ENCODE data around the gene HJV.
A peak's percentile ranks its signal among the peaks of the same experiment; 100 is the strongest.

The HJV gene

GRCh38 chr1:146020058-146021049 is 1.2 kb downstream of the HJV start:
- no peak for DNase-seq

GRCh38 chr1:146019231-146020057 is 2.1 kb downstream of the HJV start:
- no peak for DNase-seq

- no peak for DNase-seq
These were observed 4.6 kb downstream of the HJV start for GRCh38 chr1:146016891-146017290.

GRCh38 chr1:146013559-146013922 is 8.0 kb downstream of the HJV start:
- DNase-seq = no peak

GRCh38 chr1:146012703-146013558 is 8.6 kb downstream of the HJV start:
- peak; percentile 40 for DNase-seq

DNA sequence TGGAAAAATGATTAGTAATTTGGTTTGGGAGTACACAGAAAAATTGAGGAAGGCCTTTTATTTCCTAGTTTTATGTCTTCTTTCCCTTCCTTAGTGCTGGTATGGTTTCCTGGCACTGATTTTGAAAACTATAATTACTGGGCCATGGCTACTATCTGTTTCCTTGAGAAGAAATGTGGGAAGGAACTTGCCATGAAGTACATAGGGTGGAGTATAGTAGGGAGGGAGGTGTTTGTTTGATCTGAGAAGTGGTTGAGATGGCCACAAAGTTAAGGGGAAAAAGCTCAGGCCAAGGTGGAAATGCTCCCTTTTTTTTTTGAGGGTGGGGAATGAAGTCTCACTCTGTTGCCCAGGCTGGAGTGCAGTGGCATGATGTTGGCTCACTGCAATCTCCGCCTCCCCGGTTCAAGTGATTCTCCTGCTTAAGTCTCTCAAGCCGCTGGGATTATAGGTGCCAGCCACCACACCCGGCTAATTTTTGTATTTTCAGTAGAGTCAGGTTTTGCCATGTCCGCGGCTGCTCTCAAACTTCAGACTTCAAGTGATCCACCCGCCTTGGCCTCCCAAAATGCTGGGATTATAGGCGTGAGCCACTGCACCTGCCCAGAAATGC is 11.3 kb downstream of the HJV start:
- DNase-seq = no peak

DNA sequence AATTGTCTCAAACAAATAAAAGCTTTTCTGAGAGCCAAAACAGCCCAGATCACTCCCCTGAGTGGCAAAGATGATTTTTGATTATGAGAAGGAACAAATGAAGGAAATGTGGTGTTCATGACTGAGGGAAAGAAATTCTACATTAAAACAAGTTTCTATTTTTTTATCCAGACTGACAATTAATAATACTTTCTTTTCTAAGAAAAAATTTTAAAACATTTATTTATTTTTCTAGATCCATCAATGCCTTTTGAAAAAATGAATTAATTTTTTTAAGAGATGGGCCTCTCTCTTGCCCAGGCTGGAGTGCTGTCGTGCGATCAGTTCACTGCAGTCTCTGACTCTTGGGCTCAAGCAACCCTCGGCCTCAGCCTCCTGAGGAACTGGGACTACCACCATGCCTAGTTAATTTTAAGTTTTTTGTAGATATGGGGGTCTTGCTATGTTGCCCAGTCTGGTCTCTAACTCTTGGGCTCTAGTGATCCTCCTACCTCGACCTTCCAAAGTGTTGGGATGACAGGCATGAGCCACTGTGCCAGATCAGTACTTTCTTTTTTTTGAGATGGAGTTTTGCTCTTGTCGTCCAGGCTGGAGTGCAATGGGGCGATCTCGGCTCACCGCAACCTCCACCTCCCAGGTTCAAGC is 13.9 kb downstream of the HJV start:
- no peak for DNase-seq

- no peak for DNase-seq
These were observed 19.8 kb downstream of the HJV start for GRCh38 chr1:146001709-146002108.

- DNase-seq = peak; percentile 8
These were observed 22.1 kb downstream of the HJV start for GRCh38 chr1:145999321-146000024.

DNA sequence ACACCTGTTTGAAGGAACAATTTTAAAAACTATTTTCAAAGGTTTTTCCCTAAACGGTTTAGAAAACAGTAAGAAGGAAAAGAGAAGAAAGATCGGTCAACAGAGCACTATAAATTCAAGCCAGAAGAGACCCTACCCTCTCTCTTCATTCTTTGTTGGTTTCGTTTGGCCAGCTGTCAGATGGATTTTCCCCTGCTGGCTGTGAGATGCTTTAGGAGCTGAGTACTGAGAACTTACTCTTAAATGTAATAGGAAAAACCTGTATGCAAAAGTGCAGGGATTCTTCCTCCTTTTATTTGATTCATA is 23.9 kb downstream of the HJV start:
- DNase-seq = no peak

GRCh38 chr1:145997016-145997717 is 24.4 kb downstream of the HJV start:
- peak; percentile 47 for DNase-seq

DNA sequence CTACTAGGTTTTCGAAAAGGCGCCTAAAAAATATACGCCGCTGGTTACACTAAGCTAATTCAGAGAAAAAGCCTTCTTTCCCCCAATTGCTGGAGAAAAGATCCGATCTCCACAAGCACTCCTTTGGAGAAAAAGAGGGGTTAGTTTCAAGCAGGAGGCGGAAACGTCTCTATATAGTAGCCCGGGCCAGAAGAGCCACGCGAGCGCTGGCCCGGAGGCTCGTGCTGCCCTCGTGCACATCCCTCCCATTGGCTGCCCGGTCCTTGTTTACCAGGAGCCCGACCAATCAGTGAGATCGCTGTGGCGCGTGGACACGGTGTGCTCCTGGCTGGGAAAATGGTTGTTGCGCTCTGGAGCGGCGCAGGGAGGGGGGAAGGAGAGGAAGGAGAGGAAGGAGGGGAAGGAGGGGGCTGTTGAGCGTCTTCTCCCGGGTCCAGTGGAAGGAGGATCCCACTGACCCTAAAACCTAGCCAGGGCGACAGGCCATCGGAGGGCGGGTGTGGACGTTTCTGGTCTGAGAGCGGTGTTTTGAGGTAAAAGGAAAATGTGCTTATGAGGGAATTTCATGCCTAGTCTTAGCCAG is 25.0 kb downstream of the HJV start, which contains the start of gene TXNIP:
Gene TXNIP, minus strand, starts transcription at position 147 of the 583 bp plus-strand sequence. CDS start 313 bp downstream, outside the sequence.
- DNase-seq = peak; percentile 83

GRCh38 chr1:145995964-145996432 is 25.5 kb downstream of the HJV start:
- DNase-seq = no peak

DNA sequence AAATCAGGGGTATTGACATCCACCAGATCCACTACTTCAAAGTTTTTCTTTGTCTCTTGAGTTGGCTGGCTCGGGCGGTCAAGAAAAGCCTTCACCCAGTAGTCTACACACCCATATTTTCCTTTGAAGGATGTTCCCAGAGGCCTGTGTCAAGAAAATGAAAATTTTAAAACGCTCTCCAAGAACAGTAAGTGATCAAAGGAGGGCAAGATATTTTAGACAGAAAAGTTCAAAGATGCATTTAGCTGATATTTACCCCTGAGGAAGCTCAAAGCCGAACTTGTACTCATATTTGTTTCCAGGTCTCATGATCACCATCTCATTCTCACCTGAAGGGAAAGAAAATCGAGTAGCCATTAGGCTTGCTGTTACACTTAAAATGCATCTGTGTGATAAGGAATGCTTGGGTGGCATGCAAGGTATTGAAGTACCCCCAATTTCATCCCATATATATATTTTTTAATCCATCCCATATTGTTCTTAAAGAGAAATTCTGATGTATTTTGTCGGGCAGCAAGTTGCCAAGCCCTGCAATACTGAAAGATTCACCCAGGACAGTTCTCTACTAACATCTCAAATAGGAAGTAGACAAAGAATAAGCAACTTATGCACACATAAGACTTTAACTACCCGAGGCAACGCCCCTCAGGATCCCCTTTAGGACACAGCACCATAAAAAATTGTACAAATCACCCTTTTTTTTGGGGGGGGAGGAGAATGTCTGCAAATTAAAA is 26.2 kb downstream of the HJV start:
- DNase-seq = no peak

- no peak for DNase-seq
These were observed 27.0 kb downstream of the HJV start for GRCh38 chr1:145994391-145995120.

DNA sequence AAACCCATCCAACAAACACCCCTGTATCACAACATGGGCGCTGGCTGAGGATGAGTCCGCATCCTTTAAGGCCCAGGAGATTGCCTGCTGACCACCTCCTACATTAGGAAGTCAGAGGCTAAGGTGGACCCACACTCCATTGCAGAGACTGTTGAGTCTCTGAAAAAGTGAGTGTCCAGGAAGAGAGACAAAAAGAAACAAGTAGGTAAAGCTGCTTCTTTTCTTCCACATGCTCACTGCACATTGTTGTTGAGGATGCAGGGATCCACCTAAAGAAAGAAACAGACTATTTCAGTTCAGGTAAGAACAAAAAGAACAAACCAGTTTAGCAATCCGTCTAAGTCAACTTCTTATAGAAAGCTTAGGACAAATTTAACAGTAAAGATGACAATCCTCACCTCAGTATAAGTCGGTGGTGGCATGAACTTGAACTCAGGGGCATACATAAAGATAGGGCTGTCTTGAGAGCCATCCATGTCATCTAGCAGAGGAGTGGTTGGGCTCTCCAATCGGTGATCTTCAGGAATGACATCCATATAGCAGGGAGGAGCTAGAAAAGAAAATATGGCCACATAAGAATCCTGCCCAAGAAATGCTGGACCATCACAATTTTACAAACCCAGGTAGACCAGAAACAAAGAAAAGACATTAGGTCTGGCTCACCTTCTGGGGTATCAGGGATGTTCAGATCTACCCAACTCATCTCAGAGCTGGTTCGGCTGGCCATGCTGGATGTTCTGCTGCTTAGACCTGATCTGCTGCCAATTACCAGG is 27.7 kb downstream of the HJV start:
- DNase-seq = no peak

DNA sequence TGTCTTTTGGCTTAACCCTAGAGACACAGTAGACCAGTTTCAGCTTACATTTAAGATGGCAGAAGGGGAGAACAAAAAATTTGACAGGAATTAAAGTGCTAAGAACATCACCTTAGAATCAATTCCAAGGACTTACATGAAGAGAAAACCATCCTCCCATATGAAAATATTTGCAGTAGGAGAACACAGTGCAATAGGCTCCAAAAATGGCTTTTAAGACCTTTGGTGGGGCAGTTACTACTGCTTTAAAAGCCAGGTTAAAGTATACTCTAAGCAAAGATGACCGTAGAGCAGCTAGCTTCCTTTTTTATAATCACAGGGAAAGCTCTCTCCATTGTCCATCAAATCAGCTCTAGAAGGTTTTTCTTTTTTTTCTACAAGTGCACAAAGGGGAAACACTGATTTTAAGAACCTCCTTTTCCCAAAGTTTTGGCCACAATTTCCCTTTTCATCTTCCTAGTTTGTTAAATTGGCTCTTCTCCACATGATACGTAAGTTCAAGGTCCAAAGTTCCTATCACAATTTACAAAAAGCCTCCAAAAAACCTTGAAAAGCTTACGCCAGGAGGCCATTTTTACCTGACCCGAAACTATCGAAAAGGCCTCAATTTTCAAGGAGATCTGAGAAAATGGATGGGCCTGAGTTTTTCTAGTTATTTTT is 28.4 kb downstream of the HJV start:
- DNase-seq = no peak
